ENCODE measurements around the gene ERC2.

ERC2 gene

GRCh38 chr3:55557549-55557948 lies 910.7 kb downstream of the ERC2 start:
- no peak for DNase-seq (ENCODE audit: low read depth in 2 of 2)

GRCh38 chr3:55556619-55557537 lies 911.4 kb downstream of the ERC2 start:
- DNase-seq (ENCODE audit: low read depth in 2 of 2): no peak

- no peak for DNase-seq (ENCODE audit: low read depth in 2 of 2)
These were observed 912.2 kb downstream of the ERC2 start for GRCh38 chr3:55555873-55556618.

GRCh38 chr3:55554634-55555425 lies 913.4 kb downstream of the ERC2 start:
- DNase-seq (ENCODE audit: low read depth in 2 of 2): no peak

- DNase-seq (ENCODE audit: low read depth in 2 of 2): no peak
These were observed 916.6 kb downstream of the ERC2 start for GRCh38 chr3:55551644-55552043.

GRCh38 chr3:55549177-55549576 lies 919.1 kb downstream of the ERC2 start:
- no peak for DNase-seq (ENCODE audit: low read depth in 2 of 2)

GRCh38 chr3:55546866-55547669 lies 921.2 kb downstream of the ERC2 start:
- no peak for DNase-seq (ENCODE audit: low read depth in 2 of 2)

GRCh38 chr3:55545995-55546394 lies 922.3 kb downstream of the ERC2 start:
- DNase-seq (ENCODE audit: low read depth in 2 of 2): no peak

GRCh38 chr3:55544219-55544618 lies 924.0 kb downstream of the ERC2 start:
- DNase-seq (ENCODE audit: low read depth in 2 of 2): no peak

GRCh38 chr3:55543181-55543614 lies 925.1 kb downstream of the ERC2 start:
- no peak for DNase-seq (ENCODE audit: low read depth in 2 of 2)

- no peak for DNase-seq (ENCODE audit: low read depth in 2 of 2)
These were observed 926.8 kb downstream of the ERC2 start for GRCh38 chr3:55541456-55541855.

- no peak for DNase-seq (ENCODE audit: low read depth in 2 of 2)
These were observed 927.3 kb downstream of the ERC2 start for GRCh38 chr3:55541016-55541415.

GRCh38 chr3:55540579-55540978 lies 927.7 kb downstream of the ERC2 start:
- no peak for DNase-seq (ENCODE audit: low read depth in 2 of 2)

- DNase-seq (ENCODE audit: low read depth in 2 of 2): no peak
These were observed 930.1 kb downstream of the ERC2 start for GRCh38 chr3:55538158-55538557.

- DNase-seq (ENCODE audit: low read depth in 2 of 2): no peak
These were observed 930.7 kb downstream of the ERC2 start for GRCh38 chr3:55537563-55537962.

GRCh38 chr3:55537129-55537528 lies 931.1 kb downstream of the ERC2 start:
- DNase-seq (ENCODE audit: low read depth in 2 of 2): no peak

GRCh38 chr3:55534876-55535275 lies 933.4 kb downstream of the ERC2 start:
- DNase-seq (ENCODE audit: low read depth in 2 of 2): no peak

- DNase-seq (ENCODE audit: low read depth in 2 of 2): no peak
These were observed 935.5 kb downstream of the ERC2 start for GRCh38 chr3:55532806-55533205.

- no peak for DNase-seq (ENCODE audit: low read depth in 2 of 2)
These were observed 936.9 kb downstream of the ERC2 start for GRCh38 chr3:55531321-55531720.

- DNase-seq (ENCODE audit: low read depth in 2 of 2): no peak
These were observed 940.9 kb downstream of the ERC2 start for GRCh38 chr3:55527361-55527760.

GRCh38 chr3:55526332-55527030 lies 941.8 kb downstream of the ERC2 start:
- DNase-seq (ENCODE audit: low read depth in 2 of 2): no peak

Measured in stimulated activated CD4-positive, alpha-beta T cell treated with anti-CD3 and anti-CD28 coated beads, Interleukin-1b, Interleukin-23, amount 100 ng/mL, for 4 hours (primary cell).